NB4 (cell line): ENCODE measurements around the gene DGKH.

Experiments
- CTCF ChIP-seq: IDR thresholded peaks from one replicate; pipeline ENCODE4 v1.5.1; 2012; ENCODE audit warnings: low read depth, low read length
- MAX ChIP-seq: IDR thresholded peaks from 2 replicates; pipeline ENCODE4 v1.6.1; 2011; ENCODE audit warnings: low read depth, low read length
- MYC ChIP-seq: IDR thresholded peaks from 2 replicates; pipeline ENCODE4 v1.6.1; 2011; ENCODE audit warnings: low read depth, low read length
- POLR2A ChIP-seq: IDR thresholded peaks from 2 replicates; pipeline ENCODE4 v1.6.1; 2011; ENCODE audit warnings: mild to moderate bottlenecking; ENCODE audit not compliant: insufficient read length; ENCODE audit errors: extremely low read depth

DNA sequence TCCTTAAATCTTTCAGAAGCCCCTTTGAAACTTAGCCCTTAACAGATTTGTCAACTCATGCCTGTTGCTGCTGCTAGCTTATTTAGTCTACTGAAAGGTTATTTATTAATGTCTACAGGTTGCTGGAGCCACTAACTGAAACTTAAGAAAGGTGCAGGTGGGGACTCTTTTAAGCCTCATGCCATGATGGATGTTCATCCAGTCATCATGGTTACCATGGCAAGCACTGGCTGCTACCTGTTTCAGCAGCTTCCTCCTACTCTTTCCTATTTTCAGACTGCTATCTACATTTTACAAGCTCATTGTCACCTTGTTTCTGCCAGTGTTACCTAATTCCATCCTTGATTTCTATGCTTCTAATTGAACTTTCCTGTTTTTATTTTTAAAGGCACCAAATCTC, 27.1 kb downstream of the DGKH start:
- no peak for TF ChIP-seq MAX
- TF ChIP-seq CTCF: no peak
- TF ChIP-seq POLR2A: no peak
- no peak for TF ChIP-seq MYC
